Caco-2 (cell line): ENCODE data around the gene DENND1A. TPM values are rescaled to one million over a fixed set of nuclear protein-coding genes. Genes with fewer than 3 reads are reported as not detected.
A peak's percentile ranks its signal among the peaks of the same experiment; 100 is the strongest.

Experiments
- BruUV-seq: library from RNA; stranded (reverse); fragments of 400-500 nt; replicated peaks from 2 replicates; lab custom pipeline; 2021; lab: Mats Ljungman, UMichigan
- CTCF ChIA-PET: fragments of 300-600 bp; sonication (Branson Sonifier 250); formaldehyde crosslinking; loops from one replicate; lab custom pipeline; 2022; ENCODE audit warnings: antibody characterized with exemption; lab: Charles Lee
- POLR2A ChIA-PET: fragments of 300-600 bp; sonication (Branson Sonifier 250); formaldehyde crosslinking; loops from one replicate; lab custom pipeline; 2022; ENCODE audit warnings: antibody characterized with exemption; lab: Charles Lee
- DNase-seq, 2 experiments: peaks; one replicate each; pipeline versions ENCODE4 v3.0.0 to v3.0.0-alpha.2; 2020 to 2022
- H3K27me3 ChIP-seq: replicated peaks from 2 replicates; pipeline ENCODE4 v1.6.0; 2011; ENCODE audit warnings: low read length; ENCODE audit not compliant: control insufficient read depth, insufficient read depth
- H3K36me3 ChIP-seq: 2 replicates; pipeline ENCODE4 v1.5.1; 2011; ENCODE audit warnings: low read length; ENCODE audit not compliant: control insufficient read depth, insufficient read depth
- H3K4me1 ChIP-seq: fragments of 250-450 bp; sonication (Bioruptor Pico); 2 replicates; pipeline ENCODE4 v1.5.1; 2020; ENCODE audit warnings: mild to moderate bottlenecking
- H3K4me3 ChIP-seq: 2 replicates; pipeline ENCODE4 v1.5.1; 2011; ENCODE audit warnings: low read depth, mild to moderate bottlenecking, control low read depth, low read length
- H3K9me3 ChIP-seq: fragments of 250-450 bp; sonication (Bioruptor Pico); 2 replicates; pipeline ENCODE4 v1.5.1; 2020; ENCODE audit warnings: mild to moderate bottlenecking, moderate library complexity
- H3K27ac Mint-ChIP-seq: one replicate; pipeline ENCODE4 v1.8.0; 2022; ENCODE audit warnings: mixed read lengths; ENCODE audit not compliant: unreplicated experiment
- H3K27me3 Mint-ChIP-seq: one replicate; pipeline ENCODE4 v1.8.0; 2022; ENCODE audit warnings: mixed read lengths; ENCODE audit not compliant: insufficient read depth, unreplicated experiment
- H3K36me3 Mint-ChIP-seq: one replicate; pipeline ENCODE4 v1.8.0; 2022; ENCODE audit warnings: mild to moderate bottlenecking, mixed read lengths; ENCODE audit not compliant: insufficient read depth, unreplicated experiment
- H3K4me1 Mint-ChIP-seq: one replicate; pipeline ENCODE4 v1.8.0; 2022; ENCODE audit warnings: low read depth, mixed read lengths; ENCODE audit not compliant: unreplicated experiment
- H3K4me3 Mint-ChIP-seq: one replicate; pipeline ENCODE4 v1.8.0; 2022; ENCODE audit warnings: mild to moderate bottlenecking, moderate library complexity, mixed read lengths; ENCODE audit not compliant: unreplicated experiment
- H3K9me3 Mint-ChIP-seq: one replicate; pipeline ENCODE4 v1.8.0; 2022; ENCODE audit warnings: mixed read lengths; ENCODE audit not compliant: unreplicated experiment
- intact Hi-C: fragments of 100-400 bp; cut with micrococcal nuclease; formaldehyde crosslinking; loops from one replicate; pipeline ENCODE4 v1.10.0; 2022; ENCODE audit not compliant: unreplicated experiment
- total RNA-seq: library from RNA; stranded (reverse); gene quantifications from 2 replicates; pipeline ENCODE4 v1.2.3, GENCODE V29; 2022
- TF ChIP-seq, protein P1 (sequence below), 2 experiments: fragments of 200-600 bp in 1 of 2; IDR thresholded peaks; 1 replicate in 1 of 2; 2 replicates in 1 of 2; pipeline versions ENCODE4 v1.5.1 to v1.8.0; 2011 to 2022; ENCODE audit warnings: antibody characterized with exemption in 1 of 2, control low read depth in 1 of 2, inconsistent platforms in 1 of 2, low read depth in 1 of 2, low read length in 1 of 2, mild to moderate bottlenecking in 1 of 2, moderate library complexity in 1 of 2; ENCODE audit not compliant: insufficient read depth in 1 of 2, severe bottlenecking in 1 of 2, unreplicated experiment in 1 of 2

The DENND1A gene
- total RNA-seq, 1 experiment from 2014 or later = 41.6 TPM

- Mint-ChIP-seq H3K36me3 (peaks cover 34% of the 10 kb centered on the region), H3K9me3 (peaks cover 8% of the 10 kb centered on the region), H3K27me3 (no peaks in the 10 kb centered on the region), H3K27ac (peak overlapping the region; percentile 3), H3K4me1 (peaks cover 58% of the 10 kb centered on the region), H3K4me3 (no peak overlapping the region)
- POLR2A ChIA-PET = no interaction called here
- Histone ChIP-seq H3K4me1 (peaks cover 70% of the 10 kb centered on the region), H3K27me3 (no peaks in the 10 kb centered on the region), H3K9me3 (no peaks in the 10 kb centered on the region; the same call in 1 of the 2 replicates), H3K36me3 (no peaks in the 10 kb centered on the region), H3K4me3 (no peak overlapping the region)
- intact Hi-C loops = loop anchor here (5.0 kb wide), 1 partner anchor 62 kb away; no protein-coding TSS in a partner anchor
- no peak for DNase-seq
- TF ChIP-seq, protein P1, sequence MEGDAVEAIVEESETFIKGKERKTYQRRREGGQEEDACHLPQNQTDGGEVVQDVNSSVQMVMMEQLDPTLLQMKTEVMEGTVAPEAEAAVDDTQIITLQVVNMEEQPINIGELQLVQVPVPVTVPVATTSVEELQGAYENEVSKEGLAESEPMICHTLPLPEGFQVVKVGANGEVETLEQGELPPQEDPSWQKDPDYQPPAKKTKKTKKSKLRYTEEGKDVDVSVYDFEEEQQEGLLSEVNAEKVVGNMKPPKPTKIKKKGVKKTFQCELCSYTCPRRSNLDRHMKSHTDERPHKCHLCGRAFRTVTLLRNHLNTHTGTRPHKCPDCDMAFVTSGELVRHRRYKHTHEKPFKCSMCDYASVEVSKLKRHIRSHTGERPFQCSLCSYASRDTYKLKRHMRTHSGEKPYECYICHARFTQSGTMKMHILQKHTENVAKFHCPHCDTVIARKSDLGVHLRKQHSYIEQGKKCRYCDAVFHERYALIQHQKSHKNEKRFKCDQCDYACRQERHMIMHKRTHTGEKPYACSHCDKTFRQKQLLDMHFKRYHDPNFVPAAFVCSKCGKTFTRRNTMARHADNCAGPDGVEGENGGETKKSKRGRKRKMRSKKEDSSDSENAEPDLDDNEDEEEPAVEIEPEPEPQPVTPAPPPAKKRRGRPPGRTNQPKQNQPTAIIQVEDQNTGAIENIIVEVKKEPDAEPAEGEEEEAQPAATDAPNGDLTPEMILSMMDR (IDR thresholded peaks at IDR 0.05; ENCODE audit: insufficient read depth in 1 of 2, low read depth in 1 of 2, low read length in 1 of 2, severe bottlenecking in 1 of 2, unreplicated experiment in 1 of 2) = no peak
- CTCF ChIA-PET = no interaction called here
- BruUV-seq = no TSS peak
Measured at GRCh38 chr9:123924727-123925126, 5.2 kb downstream of the DENND1A start.

GRCh38 chr9:123923884-123924283 is 6.0 kb downstream of the DENND1A start:
- DNase-seq = no peak
- H3K4me1 Mint-ChIP-seq = peaks cover 58% of the 10 kb centered on the region
- TF ChIP-seq, protein P1 (IDR thresholded peaks at IDR 0.05; ENCODE audit: insufficient read depth in 1 of 2, low read depth in 1 of 2, low read length in 1 of 2, severe bottlenecking in 1 of 2, unreplicated experiment in 1 of 2) = no peak
- Histone ChIP-seq H3K36me3 (no peaks in the 10 kb centered on the region), H3K9me3 (no peaks in the 10 kb centered on the region; the same call in 1 of the 2 replicates), H3K27me3 (no peaks in the 10 kb centered on the region), H3K4me1 (peaks cover 70% of the 10 kb centered on the region), H3K4me3 (no peak overlapping the region)
- peaks cover 32% of the 10 kb centered on the region for H3K36me3 Mint-ChIP-seq
- H3K9me3 Mint-ChIP-seq = peaks cover 8% of the 10 kb centered on the region
- no peaks in the 10 kb centered on the region for H3K27me3 Mint-ChIP-seq
- BruUV-seq = no TSS peak
- POLR2A ChIA-PET = no interaction called here
- intact Hi-C loops = no loop called here
- no peak overlapping the region for H3K4me3 Mint-ChIP-seq
- CTCF ChIA-PET = no interaction called here
- peak overlapping the region; percentile 63 for H3K27ac Mint-ChIP-seq

GRCh38 chr9:123923377-123923776 is 6.5 kb downstream of the DENND1A start:
- H3K4me1 ChIP-seq = peaks cover 65% of the 10 kb centered on the region

More at GRCh38 chr9:123923377-123923776, 6.5 kb downstream of the DENND1A start:
- peak overlapping the region; percentile 42 for H3K4me3 Mint-ChIP-seq
- Histone ChIP-seq H3K27me3 (no peaks in the 10 kb centered on the region), H3K9me3 (no peaks in the 10 kb centered on the region; the same call in 1 of the 2 replicates), H3K4me3 (no peak overlapping the region), H3K36me3 (no peaks in the 10 kb centered on the region)
- H3K9me3 Mint-ChIP-seq = peaks cover 8% of the 10 kb centered on the region
- peaks cover 29% of the 10 kb centered on the region for H3K36me3 Mint-ChIP-seq
- H3K27me3 Mint-ChIP-seq = no peaks in the 10 kb centered on the region
- peaks cover 54% of the 10 kb centered on the region for H3K4me1 Mint-ChIP-seq
- peak overlapping the region; percentile 63 for H3K27ac Mint-ChIP-seq
- TF ChIP-seq, protein P1 (IDR thresholded peaks at IDR 0.05; ENCODE audit: insufficient read depth in 1 of 2, low read depth in 1 of 2, low read length in 1 of 2, severe bottlenecking in 1 of 2, unreplicated experiment in 1 of 2) = no peak
- POLR2A ChIA-PET = no interaction called here
- CTCF ChIA-PET = no interaction called here
- no TSS peak for BruUV-seq
- intact Hi-C loops = no loop called here
- no peak for DNase-seq
